WTC11 (cell line): ENCODE data around the gene ZFPL1. TPM values are rescaled to one million over a fixed set of nuclear protein-coding genes. Genes with fewer than 3 reads are reported as not detected.

Source experiments
- ATF6 ChIP-seq: sonication (generic); formaldehyde crosslinking; IDR thresholded peaks from 2 replicates; pipeline ENCODE4 v1.8.1; 2023; ENCODE audit warnings: mild to moderate bottlenecking, missing genetic modification reagents
- CDX4 ChIP-seq: fragments of 250-450 bp; sonication (Bioruptor Pico); IDR thresholded peaks from 2 replicates; pipeline ENCODE4 v1.9.0; 2021; ENCODE audit warnings: moderate library complexity, mild to moderate bottlenecking, inconsistent platforms, borderline replicate concordance
- E2F5 ChIP-seq: sonication (generic); formaldehyde crosslinking; IDR thresholded peaks from 2 replicates; pipeline ENCODE4 v1.8.1; 2022; ENCODE audit warnings: mild to moderate bottlenecking, moderate library complexity, missing genetic modification reagents
- ELF4 ChIP-seq: sonication (generic); formaldehyde crosslinking; IDR thresholded peaks from 2 replicates; pipeline ENCODE4 v1.8.1; 2022; ENCODE audit warnings: low read depth, mild to moderate bottlenecking, moderate library complexity, missing genetic modification reagents
- ESRRA ChIP-seq: sonication (generic); formaldehyde crosslinking; IDR thresholded peaks from 2 replicates; pipeline ENCODE4 v1.8.1; 2022; ENCODE audit warnings: mild to moderate bottlenecking, missing genetic modification reagents, borderline replicate concordance
- FOXP1 ChIP-seq: sonication (generic); formaldehyde crosslinking; IDR thresholded peaks from 2 replicates; pipeline ENCODE4 v1.8.0; 2022; ENCODE audit warnings: missing genetic modification reagents, mild to moderate bottlenecking, moderate library complexity, borderline replicate concordance
- GRHL2 ChIP-seq: fragments of 250-450 bp; sonication (Bioruptor Pico); IDR thresholded peaks from 2 replicates; pipeline ENCODE4 v1.8.0; 2022; ENCODE audit warnings: mild to moderate bottlenecking, moderate library complexity; ENCODE audit not compliant: insufficient replicate concordance, severe bottlenecking
- GTF2I ChIP-seq: fragments of 250-450 bp; sonication (Bioruptor Pico); conservative IDR thresholded peaks from 2 replicates; pipeline ENCODE4 v1.4.0; 2021; ENCODE audit warnings: mild to moderate bottlenecking
- IRF2 ChIP-seq: sonication (generic); formaldehyde crosslinking; IDR thresholded peaks from 2 replicates; pipeline ENCODE4 v1.8.0; 2022; ENCODE audit warnings: low read depth, missing genetic modification reagents, borderline replicate concordance
- NFYB ChIP-seq: sonication (generic); formaldehyde crosslinking; conservative IDR thresholded peaks from 2 replicates; pipeline ENCODE4 v1.8.0; 2022; ENCODE audit warnings: low read depth, missing genetic modification reagents
- OVOL2 ChIP-seq: fragments of 250-450 bp; sonication (Bioruptor Pico); IDR thresholded peaks from 2 replicates; pipeline ENCODE4 v1.9.0; 2021; ENCODE audit warnings: mild to moderate bottlenecking, borderline replicate concordance
- SMAD4 ChIP-seq: sonication (generic); formaldehyde crosslinking; IDR thresholded peaks from 2 replicates; pipeline ENCODE4 v1.8.0; 2022; ENCODE audit warnings: mild to moderate bottlenecking, missing genetic modification reagents
- STAT6 ChIP-seq: sonication (generic); formaldehyde crosslinking; conservative IDR thresholded peaks from 2 replicates; pipeline ENCODE4 v1.8.1; 2023; ENCODE audit warnings: mild to moderate bottlenecking, low read depth, missing genetic modification reagents, moderate library complexity
- TEAD4 ChIP-seq: sonication (generic); formaldehyde crosslinking; IDR thresholded peaks from 2 replicates; pipeline ENCODE4 v1.8.0; 2022; ENCODE audit warnings: mild to moderate bottlenecking, missing genetic modification reagents
- TP53 ChIP-seq: sonication (generic); formaldehyde crosslinking; IDR thresholded peaks from 2 replicates; pipeline ENCODE4 v1.8.1; 2023; ENCODE audit warnings: mild to moderate bottlenecking, missing genetic modification reagents
- USF1 ChIP-seq: sonication (generic); formaldehyde crosslinking; IDR thresholded peaks from 2 replicates; pipeline ENCODE4 v1.8.0; 2022; ENCODE audit warnings: mild to moderate bottlenecking, missing genetic modification reagents
- ZBTB43 ChIP-seq: sonication (generic); formaldehyde crosslinking; IDR thresholded peaks from 2 replicates; pipeline ENCODE4 v1.8.1; 2023; ENCODE audit warnings: mild to moderate bottlenecking, missing genetic modification reagents
- ZNF121 ChIP-seq: sonication (generic); formaldehyde crosslinking; IDR thresholded peaks from 2 replicates; pipeline ENCODE4 v1.8.0; 2023; ENCODE audit warnings: missing genetic modification reagents
- ZNF219 ChIP-seq: sonication (generic); formaldehyde crosslinking; IDR thresholded peaks from 2 replicates; pipeline ENCODE4 v1.8.0; 2023; ENCODE audit warnings: missing genetic modification reagents, mild to moderate bottlenecking, borderline replicate concordance
- ZNF317 ChIP-seq: sonication (generic); formaldehyde crosslinking; IDR thresholded peaks from 2 replicates; pipeline ENCODE4 v1.8.1; 2023; ENCODE audit warnings: low read depth, mild to moderate bottlenecking, moderate library complexity, missing genetic modification reagents, borderline replicate concordance
- total RNA-seq: library from RNA; stranded (reverse); gene quantifications from 3 replicates; pipeline ENCODE4 v1.2.3, GENCODE V29; 2021
- TF ChIP-seq, protein P1 (sequence below): sonication (generic); formaldehyde crosslinking; IDR thresholded peaks from 2 replicates; pipeline ENCODE4 v1.8.0; 2022; ENCODE audit warnings: missing genetic modification reagents
- TF ChIP-seq, protein P2 (sequence below): fragments of 250-450 bp; sonication (Bioruptor Pico); IDR thresholded peaks from 2 replicates; pipeline ENCODE4 v1.9.0; 2021; ENCODE audit warnings: mild to moderate bottlenecking
- TF ChIP-seq, protein P3 (sequence below): sonication (generic); formaldehyde crosslinking; IDR thresholded peaks from 2 replicates; pipeline ENCODE4 v1.8.0; 2022; ENCODE audit warnings: mild to moderate bottlenecking, missing genetic modification reagents

The ZFPL1 gene
- total RNA-seq, 1 experiment from 2014 or later, result 33.8 TPM

- TF ChIP-seq ATF6 (no peak), SMAD4 (no peak), CDX4 (CRISPR knock-in tag) (no peak), GRHL2 (CRISPR knock-in tag) (no peak), USF1 (no peak), TP53 (no peak), ZBTB43 (CRISPR knock-in tag) (no peak), ZNF317 (CRISPR knock-in tag) (no peak), ZNF121 (CRISPR knock-in tag) (no peak), ESRRA (peak; percentile 72; the same call in 1 of the 2 replicates), FOXP1 (no peak), IRF2 (CRISPR knock-in tag) (no peak), TEAD4 (CRISPR knock-in tag) (no peak), NFYB (CRISPR knock-in tag) (no peak), OVOL2 (CRISPR knock-in tag) (peak; percentile 79; the same call in 1 of the 2 replicates), ZNF219 (CRISPR knock-in tag) (no peak), STAT6 (no peak), ELF4 (CRISPR knock-in tag) (peak; percentile 69; the same call in 1 of the 2 replicates), GTF2I (CRISPR knock-in tag) (0 out of 2 replicates have a peak, but pooled peaks have one; percentile 14), E2F5 (CRISPR knock-in tag) (peak; percentile 42; the same call in 1 of the 2 replicates)
- TF ChIP-seq, protein P1, sequence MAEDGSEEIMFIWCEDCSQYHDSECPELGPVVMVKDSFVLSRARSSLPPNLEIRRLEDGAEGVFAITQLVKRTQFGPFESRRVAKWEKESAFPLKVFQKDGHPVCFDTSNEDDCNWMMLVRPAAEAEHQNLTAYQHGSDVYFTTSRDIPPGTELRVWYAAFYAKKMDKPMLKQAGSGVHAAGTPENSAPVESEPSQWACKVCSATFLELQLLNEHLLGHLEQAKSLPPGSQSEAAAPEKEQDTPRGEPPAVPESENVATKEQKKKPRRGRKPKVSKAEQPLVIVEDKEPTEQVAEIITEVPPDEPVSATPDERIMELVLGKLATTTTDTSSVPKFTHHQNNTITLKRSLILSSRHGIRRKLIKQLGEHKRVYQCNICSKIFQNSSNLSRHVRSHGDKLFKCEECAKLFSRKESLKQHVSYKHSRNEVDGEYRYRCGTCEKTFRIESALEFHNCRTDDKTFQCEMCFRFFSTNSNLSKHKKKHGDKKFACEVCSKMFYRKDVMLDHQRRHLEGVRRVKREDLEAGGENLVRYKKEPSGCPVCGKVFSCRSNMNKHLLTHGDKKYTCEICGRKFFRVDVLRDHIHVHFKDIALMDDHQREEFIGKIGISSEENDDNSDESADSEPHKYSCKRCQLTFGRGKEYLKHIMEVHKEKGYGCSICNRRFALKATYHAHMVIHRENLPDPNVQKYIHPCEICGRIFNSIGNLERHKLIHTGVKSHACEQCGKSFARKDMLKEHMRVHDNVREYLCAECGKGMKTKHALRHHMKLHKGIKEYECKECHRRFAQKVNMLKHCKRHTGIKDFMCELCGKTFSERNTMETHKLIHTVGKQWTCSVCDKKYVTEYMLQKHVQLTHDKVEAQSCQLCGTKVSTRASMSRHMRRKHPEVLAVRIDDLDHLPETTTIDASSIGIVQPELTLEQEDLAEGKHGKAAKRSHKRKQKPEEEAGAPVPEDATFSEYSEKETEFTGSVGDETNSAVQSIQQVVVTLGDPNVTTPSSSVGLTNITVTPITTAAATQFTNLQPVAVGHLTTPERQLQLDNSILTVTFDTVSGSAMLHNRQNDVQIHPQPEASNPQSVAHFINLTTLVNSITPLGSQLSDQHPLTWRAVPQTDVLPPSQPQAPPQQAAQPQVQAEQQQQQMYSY, result no peak
- TF ChIP-seq, protein P2, sequence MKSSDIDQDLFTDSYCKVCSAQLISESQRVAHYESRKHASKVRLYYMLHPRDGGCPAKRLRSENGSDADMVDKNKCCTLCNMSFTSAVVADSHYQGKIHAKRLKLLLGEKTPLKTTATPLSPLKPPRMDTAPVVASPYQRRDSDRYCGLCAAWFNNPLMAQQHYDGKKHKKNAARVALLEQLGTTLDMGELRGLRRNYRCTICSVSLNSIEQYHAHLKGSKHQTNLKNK (CRISPR knock-in tag), result no peak
- TF ChIP-seq, protein P3, sequence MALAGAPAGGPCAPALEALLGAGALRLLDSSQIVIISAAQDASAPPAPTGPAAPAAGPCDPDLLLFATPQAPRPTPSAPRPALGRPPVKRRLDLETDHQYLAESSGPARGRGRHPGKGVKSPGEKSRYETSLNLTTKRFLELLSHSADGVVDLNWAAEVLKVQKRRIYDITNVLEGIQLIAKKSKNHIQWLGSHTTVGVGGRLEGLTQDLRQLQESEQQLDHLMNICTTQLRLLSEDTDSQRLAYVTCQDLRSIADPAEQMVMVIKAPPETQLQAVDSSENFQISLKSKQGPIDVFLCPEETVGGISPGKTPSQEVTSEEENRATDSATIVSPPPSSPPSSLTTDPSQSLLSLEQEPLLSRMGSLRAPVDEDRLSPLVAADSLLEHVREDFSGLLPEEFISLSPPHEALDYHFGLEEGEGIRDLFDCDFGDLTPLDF (CRISPR knock-in tag), result no peak
These were observed 12.2 kb downstream of the ZFPL1 start, which contains the start of gene VPS51 (continued) for GRCh38 chr11:65095974-65096806.
